Suprapubic skin (tissue), 4 donors: ENCODE measurements around the gene UBXN4. TPM values are rescaled to one million over a fixed set of nuclear protein-coding genes. Genes with fewer than 3 reads are reported as not detected.
"Not testable (repeated sequence)": the region's sequence is repeated elsewhere in the genome, so short reads cannot be mapped to it uniquely, and the experiment has no call there.

ENCODE experiments used
- DNase-seq, 2 donors: peaks; one replicate each; pipeline ENCODE4 v3.0.0-alpha.2; 2019; ENCODE audit warnings: low spot score in 2 of 2
- H3K27ac ChIP-seq: fragments of 200-600 bp; sonication (generic); one replicate; pipeline ENCODE4 v1.5.1; 2019
- H3K27me3 ChIP-seq: fragments of 200-600 bp; sonication (generic); one replicate; pipeline ENCODE4 v1.5.1; 2019
- H3K36me3 ChIP-seq: fragments of 200-600 bp; sonication (generic); one replicate; pipeline ENCODE4 v1.5.1; 2019
- H3K4me1 ChIP-seq: fragments of 200-600 bp; sonication (generic); one replicate; pipeline ENCODE4 v1.5.1; 2019
- H3K4me3 ChIP-seq: fragments of 200-600 bp; sonication (generic); one replicate; pipeline ENCODE4 v1.5.1; 2019; ENCODE audit warnings: mild to moderate bottlenecking
- H3K9me3 ChIP-seq: fragments of 200-600 bp; sonication (generic); one replicate; pipeline ENCODE4 v1.5.1; 2019
- EP300 ChIP-seq: sonication (generic); formaldehyde crosslinking; IDR thresholded peaks from one replicate; pipeline ENCODE4 v1.6.1; 2017; ENCODE audit warnings: antibody characterized with exemption
- POLR2A ChIP-seq, 2 donors: fragments of 450-650 bp; IDR thresholded peaks; one replicate each; pipeline ENCODE4 v1.6.1; 2017; ENCODE audit warnings: antibody characterized with exemption in 2 of 2, mild to moderate bottlenecking in 2 of 2, moderate library complexity in 2 of 2
- POLR2AphosphoS5 ChIP-seq, 3 donors: sonication (generic); formaldehyde crosslinking; IDR thresholded peaks; one replicate each; pipeline ENCODE4 v1.6.1; 2017; ENCODE audit warnings: antibody characterized with exemption in 3 of 3
- WGBS: methylation state at CpG from one replicate; pipeline ENCODE4 v1.1.5; 2018; 5-methylcytosine and 5-hydroxymethylcytosine counted together
- total RNA-seq, 4 donors: library from RNA; depleted of rRNA; stranded (reverse); fragments of >200 nt; gene quantifications; one replicate each; pipeline ENCODE4 v1.1.0, GENCODE V29; 2016
- TF ChIP-seq, protein P1 (sequence below), 2 donors: fragments of 200-600 bp in 1 of 2; fragments of 450-650 bp in 1 of 2; sonication (generic) in 1 of 2; IDR thresholded peaks; one replicate each; pipeline ENCODE4 v1.5.1; 2016 to 2019; ENCODE audit warnings: antibody characterized with exemption in 2 of 2, mild to moderate bottlenecking in 1 of 2, moderate library complexity in 1 of 2

Gene UBXN4
- total RNA-seq, 4 donors from 2014 or later, result 61.7 to 88.3 (median 69.3) TPM

DNA sequence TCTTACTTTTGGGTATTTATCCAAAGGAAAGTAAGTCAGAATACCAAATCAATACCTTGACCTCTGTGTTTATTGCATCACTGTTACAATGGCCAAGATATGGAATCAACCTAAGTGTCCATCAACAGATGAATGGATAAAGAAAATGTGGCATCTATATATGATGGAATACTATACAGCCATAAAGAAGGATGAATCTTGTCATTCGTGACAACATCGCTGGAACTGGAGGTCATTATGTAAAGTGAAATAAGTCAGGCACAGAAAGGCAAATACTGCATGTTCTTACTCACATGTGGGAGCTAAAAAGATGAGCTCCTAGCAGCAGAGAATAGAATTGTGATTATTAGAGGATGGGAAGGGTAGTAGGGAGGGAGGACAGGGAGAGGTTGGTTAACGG, 60.7 kb downstream of the UBXN4 start:
- DNase-seq, result no peak
- WGBS, result 64% methylated on average over 3 of the region's 3 CpGs
- Histone ChIP-seq H3K4me3 (no peak overlapping the region), H3K27me3 (no peaks in the 10 kb centered on the region), H3K4me1 (peaks cover 8% of the 10 kb centered on the region), H3K36me3 (no peaks in the 10 kb centered on the region), H3K9me3 (peaks cover 4% of the 10 kb centered on the region), H3K27ac (no peak overlapping the region)
- TF ChIP-seq, protein P1, sequence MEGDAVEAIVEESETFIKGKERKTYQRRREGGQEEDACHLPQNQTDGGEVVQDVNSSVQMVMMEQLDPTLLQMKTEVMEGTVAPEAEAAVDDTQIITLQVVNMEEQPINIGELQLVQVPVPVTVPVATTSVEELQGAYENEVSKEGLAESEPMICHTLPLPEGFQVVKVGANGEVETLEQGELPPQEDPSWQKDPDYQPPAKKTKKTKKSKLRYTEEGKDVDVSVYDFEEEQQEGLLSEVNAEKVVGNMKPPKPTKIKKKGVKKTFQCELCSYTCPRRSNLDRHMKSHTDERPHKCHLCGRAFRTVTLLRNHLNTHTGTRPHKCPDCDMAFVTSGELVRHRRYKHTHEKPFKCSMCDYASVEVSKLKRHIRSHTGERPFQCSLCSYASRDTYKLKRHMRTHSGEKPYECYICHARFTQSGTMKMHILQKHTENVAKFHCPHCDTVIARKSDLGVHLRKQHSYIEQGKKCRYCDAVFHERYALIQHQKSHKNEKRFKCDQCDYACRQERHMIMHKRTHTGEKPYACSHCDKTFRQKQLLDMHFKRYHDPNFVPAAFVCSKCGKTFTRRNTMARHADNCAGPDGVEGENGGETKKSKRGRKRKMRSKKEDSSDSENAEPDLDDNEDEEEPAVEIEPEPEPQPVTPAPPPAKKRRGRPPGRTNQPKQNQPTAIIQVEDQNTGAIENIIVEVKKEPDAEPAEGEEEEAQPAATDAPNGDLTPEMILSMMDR (IDR thresholded peaks at IDR 0.05), result no peak
- no peak for TF ChIP-seq POLR2A (IDR thresholded peaks at IDR 0.05)
- TF ChIP-seq POLR2AphosphoS5 (IDR thresholded peaks at IDR 0.05), result no peak
- no peak for TF ChIP-seq EP300

DNA sequence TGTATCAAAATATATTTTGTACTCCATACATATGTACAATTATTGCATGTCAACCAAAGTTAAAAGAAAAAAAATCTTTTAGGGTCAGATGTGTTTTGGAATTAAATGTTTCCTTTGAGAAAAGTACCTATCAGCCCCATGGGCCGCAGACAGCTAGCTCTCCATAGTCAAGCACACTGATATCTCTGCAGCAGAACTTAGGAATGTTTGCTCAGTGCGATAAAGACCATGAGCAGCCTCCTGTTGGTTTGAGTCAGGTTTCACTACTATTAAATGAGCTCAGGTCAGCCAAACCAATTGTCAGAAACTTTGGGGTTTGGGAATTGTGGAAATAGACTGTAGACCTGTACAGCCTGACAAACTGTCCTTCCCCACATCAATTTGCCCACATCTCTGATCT, 61.6 kb downstream of the UBXN4 start:
- H3K4me3 ChIP-seq, result no peak overlapping the region
- H3K27me3 ChIP-seq, result no peaks in the 10 kb centered on the region
- H3K9me3 ChIP-seq, result peaks cover 4% of the 10 kb centered on the region
- no peak for DNase-seq
- TF ChIP-seq POLR2AphosphoS5 (IDR thresholded peaks at IDR 0.05) (no peak), EP300 (no peak), POLR2A (IDR thresholded peaks at IDR 0.05) (no peak)
- TF ChIP-seq, protein P1 (IDR thresholded peaks at IDR 0.05), result no peak
- WGBS, result 94% methylated on average over 2 of the region's 2 CpGs
- H3K27ac ChIP-seq, result no peak overlapping the region
- no peaks in the 10 kb centered on the region for H3K4me1 ChIP-seq
- no peaks in the 10 kb centered on the region for H3K36me3 ChIP-seq

DNA sequence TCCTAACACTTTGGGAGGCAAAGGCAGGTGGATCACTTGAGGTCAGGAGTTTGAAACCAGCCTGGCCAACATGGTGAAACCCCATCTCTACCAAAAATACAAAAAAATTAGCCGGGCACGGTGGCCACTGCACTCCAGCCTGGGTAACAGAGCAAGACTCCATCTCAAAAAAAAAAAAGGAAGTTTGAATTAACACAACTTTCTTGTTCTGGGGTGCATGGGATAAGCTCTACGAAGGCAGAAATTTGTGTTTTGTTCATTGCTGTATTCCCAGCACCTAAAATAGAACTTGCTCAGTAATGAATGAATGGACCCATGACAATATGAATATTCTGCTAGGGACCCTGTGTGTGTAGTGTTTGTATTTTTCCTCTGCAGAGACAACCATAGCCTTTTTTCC, 66.2 kb downstream of the UBXN4 start:
- H3K36me3 ChIP-seq, DNase-seq, H3K27ac ChIP-seq, H3K4me3 ChIP-seq, H3K4me1 ChIP-seq, H3K27me3 ChIP-seq, H3K9me3 ChIP-seq: not testable (repeated sequence)
- 90% methylated on average over 3 of the region's 3 CpGs for WGBS

DNA sequence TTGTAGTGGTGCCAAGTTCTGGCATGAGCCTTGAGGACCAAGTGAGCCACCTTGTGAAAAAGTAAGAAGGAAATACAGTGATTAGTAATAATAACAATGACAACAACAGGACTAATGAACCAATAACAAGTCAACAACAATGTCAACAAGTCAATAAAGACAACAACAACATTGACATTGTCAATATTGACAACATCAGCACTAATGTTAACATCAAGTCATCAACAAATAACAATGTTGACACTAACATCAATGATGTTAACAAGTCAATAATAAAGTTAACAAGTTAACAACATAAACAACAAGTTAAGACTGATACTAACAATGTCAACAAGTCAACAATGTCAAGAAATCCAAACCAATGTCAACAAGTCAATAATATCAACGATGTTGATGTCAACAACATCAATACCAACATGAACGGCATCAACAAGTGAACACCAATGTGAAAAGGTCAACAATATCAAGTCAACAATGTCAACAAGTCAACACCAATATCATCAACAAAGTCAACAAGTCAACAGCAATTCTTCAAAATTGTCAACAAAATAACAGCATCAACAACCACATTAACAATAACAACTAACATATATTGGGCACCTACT, 71.4 kb downstream of the UBXN4 start:
- 75% methylated on average over 2 of the region's 2 CpGs for WGBS
- no peaks in the 10 kb centered on the region for H3K36me3 ChIP-seq
- H3K4me3 ChIP-seq, result no peak overlapping the region
- no peak for TF ChIP-seq EP300
- TF ChIP-seq, protein P1 (IDR thresholded peaks at IDR 0.05), result no peak
- TF ChIP-seq POLR2AphosphoS5 (IDR thresholded peaks at IDR 0.05), result no peak
- TF ChIP-seq POLR2A (IDR thresholded peaks at IDR 0.05), result no peak
- H3K9me3 ChIP-seq, result no peaks in the 10 kb centered on the region
- H3K4me1 ChIP-seq, result no peaks in the 10 kb centered on the region
- no peak overlapping the region for H3K27ac ChIP-seq
- no peak for DNase-seq
- no peaks in the 10 kb centered on the region for H3K27me3 ChIP-seq

DNA sequence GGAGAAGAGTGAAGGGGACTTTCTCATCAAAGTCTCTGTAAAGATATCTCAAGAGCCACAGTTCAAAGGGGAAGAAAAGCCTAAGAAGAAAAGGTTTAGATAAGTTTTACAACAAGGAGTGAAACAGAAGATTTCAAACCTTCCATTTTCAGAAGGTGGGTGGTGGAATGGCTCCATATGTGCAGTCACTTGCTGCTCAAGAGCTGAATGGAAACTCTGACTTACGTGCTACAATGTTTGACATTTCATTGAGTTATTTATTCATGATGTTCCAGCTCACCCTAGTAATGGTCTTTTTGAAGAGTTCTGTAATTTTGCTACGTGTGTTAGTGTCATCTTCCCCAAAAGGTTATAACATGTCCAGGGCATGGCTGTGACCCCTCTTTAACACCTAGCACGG, 73.6 kb downstream of the UBXN4 start:
- H3K9me3 ChIP-seq, result no peaks in the 10 kb centered on the region
- no peaks in the 10 kb centered on the region for H3K4me1 ChIP-seq
- TF ChIP-seq POLR2AphosphoS5 (IDR thresholded peaks at IDR 0.05) (no peak), POLR2A (IDR thresholded peaks at IDR 0.05) (no peak), EP300 (no peak)
- TF ChIP-seq, protein P1 (IDR thresholded peaks at IDR 0.05), result no peak
- no peak for DNase-seq
- WGBS, result 77% methylated on average over 3 of the region's 3 CpGs
- no peaks in the 10 kb centered on the region for H3K27me3 ChIP-seq
- no peak overlapping the region for H3K4me3 ChIP-seq
- no peak overlapping the region for H3K27ac ChIP-seq
- H3K36me3 ChIP-seq, result no peaks in the 10 kb centered on the region

DNA sequence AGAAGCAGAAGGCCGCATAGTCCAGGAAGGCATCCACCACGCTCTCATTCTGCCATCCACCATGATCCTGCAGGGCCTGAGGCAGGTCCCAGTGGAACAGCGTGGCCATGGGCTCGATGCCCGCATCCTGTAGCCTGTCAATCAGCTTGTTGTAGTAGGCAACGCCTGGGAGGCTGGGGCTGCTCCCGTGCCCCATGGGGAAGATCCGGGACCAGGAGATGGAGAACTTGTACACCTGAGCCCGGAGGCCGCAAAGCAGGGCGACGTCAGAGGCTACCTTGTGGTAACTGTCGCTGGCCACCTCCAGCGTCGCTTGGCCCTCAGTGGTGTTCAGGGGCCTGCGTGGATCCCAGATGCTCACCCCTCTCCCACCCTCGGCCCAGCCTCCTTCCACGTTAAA, 75.8 kb downstream of the UBXN4 start:
- Histone ChIP-seq H3K27me3 (no peaks in the 10 kb centered on the region), H3K27ac (no peak overlapping the region), H3K4me1 (no peaks in the 10 kb centered on the region), H3K9me3 (no peaks in the 10 kb centered on the region), H3K36me3 (no peaks in the 10 kb centered on the region), H3K4me3 (no peak overlapping the region)
- TF ChIP-seq, protein P1 (IDR thresholded peaks at IDR 0.05), result no peak
- TF ChIP-seq POLR2A (IDR thresholded peaks at IDR 0.05), result no peak
- no peak for DNase-seq
- WGBS, result 96% methylated on average over 9 of the region's 18 CpGs
